ENCODE measurements around the gene PIN4.
A peak's percentile ranks its signal among the peaks of the same experiment; 100 is the strongest.

- TF ChIP-seq, protein P1, sequence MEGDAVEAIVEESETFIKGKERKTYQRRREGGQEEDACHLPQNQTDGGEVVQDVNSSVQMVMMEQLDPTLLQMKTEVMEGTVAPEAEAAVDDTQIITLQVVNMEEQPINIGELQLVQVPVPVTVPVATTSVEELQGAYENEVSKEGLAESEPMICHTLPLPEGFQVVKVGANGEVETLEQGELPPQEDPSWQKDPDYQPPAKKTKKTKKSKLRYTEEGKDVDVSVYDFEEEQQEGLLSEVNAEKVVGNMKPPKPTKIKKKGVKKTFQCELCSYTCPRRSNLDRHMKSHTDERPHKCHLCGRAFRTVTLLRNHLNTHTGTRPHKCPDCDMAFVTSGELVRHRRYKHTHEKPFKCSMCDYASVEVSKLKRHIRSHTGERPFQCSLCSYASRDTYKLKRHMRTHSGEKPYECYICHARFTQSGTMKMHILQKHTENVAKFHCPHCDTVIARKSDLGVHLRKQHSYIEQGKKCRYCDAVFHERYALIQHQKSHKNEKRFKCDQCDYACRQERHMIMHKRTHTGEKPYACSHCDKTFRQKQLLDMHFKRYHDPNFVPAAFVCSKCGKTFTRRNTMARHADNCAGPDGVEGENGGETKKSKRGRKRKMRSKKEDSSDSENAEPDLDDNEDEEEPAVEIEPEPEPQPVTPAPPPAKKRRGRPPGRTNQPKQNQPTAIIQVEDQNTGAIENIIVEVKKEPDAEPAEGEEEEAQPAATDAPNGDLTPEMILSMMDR (IDR thresholded peaks at IDR 0.05) = peak; percentile 86
- no peak for TF ChIP-seq PBX3 (IDR thresholded peaks at IDR 0.05)
- TF ChIP-seq, protein P2, sequence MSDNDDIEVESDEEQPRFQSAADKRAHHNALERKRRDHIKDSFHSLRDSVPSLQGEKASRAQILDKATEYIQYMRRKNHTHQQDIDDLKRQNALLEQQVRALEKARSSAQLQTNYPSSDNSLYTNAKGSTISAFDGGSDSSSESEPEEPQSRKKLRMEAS (IDR thresholded peaks at IDR 0.05; ENCODE audit: low read depth) = no peak
- no peak for TF ChIP-seq GABPA (IDR thresholded peaks at IDR 0.05; ENCODE audit: low read depth)
- TF ChIP-seq EP300 (IDR thresholded peaks at IDR 0.05; ENCODE audit: borderline replicate concordance in 1 of 2, low read depth in 1 of 2, low read length in 1 of 2) = no peak
- TF ChIP-seq USF2 (IDR thresholded peaks at IDR 0.05; ENCODE audit: borderline replicate concordance, low read depth, low read length) = no peak
- no peak for TF ChIP-seq ZBTB33 (IDR thresholded peaks at IDR 0.05; ENCODE audit: borderline replicate concordance, low read depth)
- no peak for TF ChIP-seq NRF1 (IDR thresholded peaks at IDR 0.05; ENCODE audit: low read depth, low read length)
Measured at GRCh38 chrX:72245461-72246089, 64.0 kb downstream of the PIN4 start.
